PC-3 (cell line): ENCODE measurements around the gene GABBR1.
A peak's percentile ranks its signal among the peaks of the same experiment; 100 is the strongest.

Experiments
- EZH2 ChIP-seq: fragments of 300-600 bp; sonication (generic); IDR thresholded peaks from one replicate; pipeline ENCODE4 v1.6.1; 2017; ENCODE audit warnings: antibody characterized with exemption, mild to moderate bottlenecking, low read length; ENCODE audit not compliant: unreplicated experiment
- EZH2phosphoT487 ChIP-seq: fragments of 300-600 bp; sonication (generic); IDR thresholded peaks from 2 replicates; pipeline ENCODE4 v1.6.1; 2018; ENCODE audit warnings: mild to moderate bottlenecking, antibody characterized with exemption, low read length, borderline replicate concordance
- TF ChIP-seq, protein P1 (sequence below): fragments of 300-600 bp; sonication (generic); conservative IDR thresholded peaks from 2 replicates; pipeline ENCODE4 v1.5.1; 2017; ENCODE audit warnings: antibody characterized with exemption, low read depth, mild to moderate bottlenecking, low read length

DNA sequence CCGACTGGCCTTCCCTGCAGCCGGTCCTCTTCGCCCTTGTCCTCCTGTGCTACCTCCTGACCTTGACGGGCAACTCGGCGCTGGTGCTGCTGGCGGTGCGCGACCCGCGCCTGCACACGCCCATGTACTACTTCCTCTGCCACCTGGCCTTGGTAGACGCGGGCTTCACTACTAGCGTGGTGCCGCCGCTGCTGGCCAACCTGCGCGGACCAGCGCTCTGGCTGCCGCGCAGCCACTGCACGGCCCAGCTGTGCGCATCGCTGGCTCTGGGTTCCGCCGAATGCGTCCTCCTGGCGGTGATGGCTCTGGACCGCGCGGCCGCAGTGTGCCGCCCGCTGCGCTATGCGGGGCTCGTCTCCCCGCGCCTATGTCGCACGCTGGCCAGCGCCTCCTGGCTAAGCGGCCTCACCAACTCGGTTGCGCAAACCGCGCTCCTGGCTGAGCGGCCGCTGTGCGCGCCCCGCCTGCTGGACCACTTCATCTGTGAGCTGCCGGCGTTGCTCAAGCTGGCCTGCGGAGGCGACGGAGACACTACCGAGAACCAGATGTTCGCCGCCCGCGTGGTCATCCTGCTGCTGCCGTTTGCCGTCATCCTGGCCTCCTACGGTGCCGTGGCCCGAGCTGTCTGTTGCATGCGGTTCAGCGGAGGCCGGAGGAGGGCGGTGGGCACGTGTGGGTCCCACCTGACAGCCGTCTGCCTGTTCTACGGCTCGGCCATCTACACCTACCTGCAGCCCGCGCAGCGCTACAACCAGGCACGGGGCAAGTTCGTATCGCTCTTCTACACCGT lies 79.5 kb downstream of the GABBR1 start:
- TF ChIP-seq, protein P1, sequence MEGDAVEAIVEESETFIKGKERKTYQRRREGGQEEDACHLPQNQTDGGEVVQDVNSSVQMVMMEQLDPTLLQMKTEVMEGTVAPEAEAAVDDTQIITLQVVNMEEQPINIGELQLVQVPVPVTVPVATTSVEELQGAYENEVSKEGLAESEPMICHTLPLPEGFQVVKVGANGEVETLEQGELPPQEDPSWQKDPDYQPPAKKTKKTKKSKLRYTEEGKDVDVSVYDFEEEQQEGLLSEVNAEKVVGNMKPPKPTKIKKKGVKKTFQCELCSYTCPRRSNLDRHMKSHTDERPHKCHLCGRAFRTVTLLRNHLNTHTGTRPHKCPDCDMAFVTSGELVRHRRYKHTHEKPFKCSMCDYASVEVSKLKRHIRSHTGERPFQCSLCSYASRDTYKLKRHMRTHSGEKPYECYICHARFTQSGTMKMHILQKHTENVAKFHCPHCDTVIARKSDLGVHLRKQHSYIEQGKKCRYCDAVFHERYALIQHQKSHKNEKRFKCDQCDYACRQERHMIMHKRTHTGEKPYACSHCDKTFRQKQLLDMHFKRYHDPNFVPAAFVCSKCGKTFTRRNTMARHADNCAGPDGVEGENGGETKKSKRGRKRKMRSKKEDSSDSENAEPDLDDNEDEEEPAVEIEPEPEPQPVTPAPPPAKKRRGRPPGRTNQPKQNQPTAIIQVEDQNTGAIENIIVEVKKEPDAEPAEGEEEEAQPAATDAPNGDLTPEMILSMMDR: no peak
- no peak for TF ChIP-seq EZH2phosphoT487
- TF ChIP-seq EZH2: peak; percentile 53
